ENCODE data around the gene PPP1R14B.
A peak's percentile ranks its signal among the peaks of the same experiment; 100 is the strongest.
"Not testable (repeated sequence)": the region's sequence is repeated elsewhere in the genome, so short reads cannot be mapped to it uniquely, and the experiment has no call there.

The PPP1R14B gene

GRCh38 chr11:64260147-64260708 is 13.5 kb upstream of the PPP1R14B start:
- DNase-seq, result no peak

- no peak for DNase-seq
These were observed 12.9 kb upstream of the PPP1R14B start for GRCh38 chr11:64259533-64260067.

DNA sequence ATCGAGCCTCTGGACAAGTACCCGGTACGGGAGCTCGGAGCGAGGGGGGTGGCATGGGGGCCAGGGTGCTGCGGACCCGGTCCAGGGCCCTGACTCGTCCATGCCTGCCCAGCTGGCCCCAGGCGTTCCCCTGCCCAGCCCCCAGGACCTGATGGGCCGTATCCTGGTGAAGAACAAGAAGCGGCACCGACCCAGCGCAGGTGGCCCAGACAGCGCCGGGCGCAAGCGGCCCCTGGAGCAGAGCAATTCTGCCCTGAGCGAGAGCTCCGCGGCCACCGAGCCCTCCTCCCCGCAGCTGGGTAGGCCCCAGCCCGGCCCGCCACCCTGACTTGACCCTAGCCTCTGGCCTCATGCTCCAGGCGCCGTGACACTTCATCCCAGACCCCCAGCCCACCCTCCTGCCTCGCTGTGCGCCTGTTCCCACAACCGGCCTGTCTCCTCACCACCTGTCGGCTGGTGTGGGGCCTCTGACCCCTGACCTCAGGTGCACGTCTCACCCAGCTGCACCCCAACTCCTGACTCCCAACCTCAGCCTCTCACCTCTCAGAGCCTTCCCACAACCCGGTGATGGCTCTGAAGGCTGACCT is 12.3 kb upstream of the PPP1R14B start:
- no peak for DNase-seq

DNA sequence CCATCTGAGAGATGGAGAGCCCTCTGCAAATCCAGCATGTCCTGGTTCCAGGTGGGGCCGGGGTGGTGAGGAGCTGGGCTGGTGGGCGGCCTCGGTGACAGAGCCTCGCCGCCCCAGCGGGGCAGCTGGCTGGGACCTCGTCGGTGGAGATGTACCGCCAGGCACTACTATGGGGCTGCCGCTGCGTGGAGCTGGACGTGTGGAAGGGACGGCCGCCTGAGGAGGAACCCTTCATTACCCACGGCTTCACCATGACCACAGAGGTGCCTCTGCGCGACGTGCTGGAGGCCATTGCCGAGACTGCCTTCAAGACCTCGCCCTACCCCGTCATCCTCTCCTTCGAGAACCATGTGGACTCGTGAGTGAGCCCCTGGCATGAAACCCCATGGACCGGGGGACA is 11.6 kb upstream of the PPP1R14B start:
- DNase-seq, result no peak

DNA sequence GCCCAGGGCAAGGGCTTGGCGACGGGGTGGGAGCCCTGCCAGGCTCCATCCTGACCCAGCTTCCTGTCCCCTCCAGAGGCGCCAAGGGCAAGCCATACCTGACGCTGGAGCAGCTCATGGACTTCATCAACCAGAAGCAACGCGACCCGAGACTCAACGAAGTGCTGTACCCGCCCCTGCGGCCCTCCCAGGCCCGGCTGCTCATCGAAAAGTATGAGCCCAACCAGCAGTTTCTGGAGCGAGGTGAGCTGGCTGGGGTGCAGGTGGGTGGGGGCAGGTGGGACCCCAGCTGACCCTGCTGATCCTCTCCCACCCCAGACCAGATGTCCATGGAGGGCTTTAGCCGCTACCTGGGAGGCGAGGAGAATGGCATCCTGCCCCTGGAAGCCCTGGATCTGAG is 9.6 kb upstream of the PPP1R14B start:
- DNase-seq, result no peak

DNA sequence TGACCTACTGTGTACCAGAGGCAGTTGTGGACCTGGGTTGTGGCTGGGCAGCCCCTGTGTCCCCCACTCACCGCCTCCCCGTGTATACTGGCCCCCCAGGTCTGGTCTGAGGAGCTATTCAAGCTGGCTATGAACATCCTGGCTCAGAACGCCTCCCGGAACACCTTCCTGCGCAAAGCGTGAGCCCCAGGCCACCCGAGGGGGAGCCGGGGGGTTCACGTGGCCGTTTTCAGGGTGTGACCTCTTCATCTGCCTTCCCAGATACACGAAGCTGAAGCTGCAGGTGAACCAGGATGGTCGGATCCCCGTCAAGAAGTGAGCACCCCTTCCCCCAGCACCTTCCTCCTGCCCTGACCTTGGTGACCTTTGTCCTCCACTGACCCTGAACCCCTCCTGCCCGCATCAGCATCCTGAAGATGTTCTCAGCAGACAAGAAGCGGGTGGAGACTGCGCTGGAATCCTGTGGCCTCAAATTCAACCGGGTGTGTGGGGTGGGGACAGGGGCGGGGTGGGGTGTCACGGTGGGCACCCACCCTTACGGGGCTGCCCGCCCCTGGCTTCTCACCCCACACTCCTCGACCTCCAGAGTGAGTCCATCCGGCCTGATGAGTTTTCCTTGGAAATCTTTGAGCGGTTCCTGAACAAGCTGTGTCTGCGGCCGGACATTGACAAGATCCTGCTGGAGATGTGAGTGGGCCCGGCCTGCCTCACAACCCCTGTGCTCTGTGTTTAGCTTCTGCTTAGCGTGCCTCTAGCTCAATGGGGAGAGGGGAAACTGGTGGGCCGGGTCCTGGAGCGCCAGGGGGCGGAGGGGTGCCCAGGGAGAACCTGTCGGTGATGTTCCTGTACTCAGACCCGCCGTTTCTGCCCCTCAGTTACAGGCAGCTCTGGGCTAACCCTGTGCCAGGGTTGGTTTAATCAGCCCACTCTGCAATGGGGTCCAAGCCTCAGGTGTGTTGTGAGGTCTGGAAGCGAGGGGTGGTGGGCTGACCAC is 8.7 kb upstream of the PPP1R14B start:
- DNase-seq, result no peak

DNA sequence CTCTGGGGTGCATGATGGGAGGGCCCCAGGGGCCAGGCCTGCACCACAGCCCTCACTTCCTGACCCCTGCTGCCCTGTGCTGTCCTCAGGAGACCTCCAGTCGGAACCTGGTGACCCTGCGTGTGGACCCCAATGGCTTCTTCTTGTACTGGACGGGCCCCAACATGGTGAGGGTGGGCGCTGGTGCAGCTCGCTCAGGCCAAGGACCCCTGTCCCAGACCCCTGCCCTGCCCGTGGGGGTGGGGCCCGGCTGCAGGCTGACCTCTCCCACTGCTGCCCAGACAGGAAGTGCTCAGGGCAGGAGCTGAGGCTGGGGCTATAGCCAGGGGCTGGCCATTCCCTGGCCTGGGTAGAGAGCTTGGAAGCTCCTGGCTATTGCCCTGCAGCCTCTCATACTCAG is 7.6 kb upstream of the PPP1R14B start:
- no peak for DNase-seq

DNA sequence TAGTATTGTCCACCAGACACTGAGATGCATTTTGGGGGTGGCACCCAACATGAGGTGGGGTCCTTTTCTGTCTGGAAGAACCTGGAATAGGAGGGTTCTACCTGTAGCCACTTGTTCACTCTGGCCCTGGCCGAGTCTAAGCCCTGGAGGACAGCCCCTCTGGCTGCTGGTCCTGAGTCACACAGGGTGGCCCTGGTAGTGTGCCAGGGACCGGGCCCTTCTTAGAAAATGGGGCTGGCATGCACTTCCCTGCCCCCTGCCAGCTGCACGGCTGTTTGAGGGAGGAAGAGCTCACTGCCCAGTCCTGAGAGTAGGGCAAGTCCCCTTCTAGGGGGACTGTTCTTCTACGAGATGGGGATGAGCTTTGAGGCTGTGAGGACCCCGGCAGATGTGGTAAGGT is 6.7 kb upstream of the PPP1R14B start:
- no peak for DNase-seq

GRCh38 chr11:64253043-64253442 is 6.3 kb upstream of the PPP1R14B start:
- no peak for DNase-seq

- no peak for DNase-seq
These were observed 5.5 kb upstream of the PPP1R14B start for GRCh38 chr11:64252003-64252872.

- DNase-seq, result no peak
These were observed 4.9 kb upstream of the PPP1R14B start for GRCh38 chr11:64251753-64252002.

DNA sequence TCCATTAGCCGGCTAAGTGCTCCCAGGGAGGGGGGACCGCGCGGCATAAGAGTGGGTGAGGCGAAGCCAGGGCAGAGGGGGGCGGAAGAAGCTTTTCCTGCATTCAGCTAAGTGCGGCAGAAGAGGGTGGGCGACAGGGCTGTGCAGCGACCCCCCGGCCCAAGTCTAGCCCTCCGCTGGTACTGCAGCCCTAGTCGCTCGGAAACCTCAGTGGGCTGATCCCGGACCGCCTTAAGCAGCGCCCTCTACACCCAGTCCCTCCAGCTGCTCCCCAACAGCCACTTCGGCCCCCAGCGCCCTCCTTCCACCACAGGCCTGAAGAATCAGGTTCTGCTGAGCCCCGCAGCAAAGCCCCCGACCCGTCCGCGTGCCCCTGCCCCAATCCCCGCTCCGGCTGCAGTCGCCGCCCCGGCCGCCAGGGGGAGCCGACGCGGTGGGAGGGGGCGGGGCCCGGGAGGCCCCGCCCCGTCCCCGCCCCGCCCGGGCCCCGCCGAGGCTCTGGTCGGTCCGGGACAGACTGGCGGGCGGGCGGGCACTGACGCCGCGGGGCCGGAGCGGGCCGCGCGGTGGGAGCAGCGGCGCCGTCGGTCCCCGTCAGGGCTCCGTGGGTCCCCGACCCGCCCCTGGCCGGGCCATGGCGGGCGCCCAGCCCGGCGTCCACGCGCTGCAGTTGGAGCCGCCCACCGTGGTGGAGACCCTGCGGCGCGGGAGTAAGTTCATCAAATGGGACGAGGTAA is 4.4 kb upstream of the PPP1R14B start, which contains the start of gene PLCB3:
PLCB3 (plus strand) TSS at position 515 of the 737 bp plus-strand sequence; CDS start at position 635, 120 bp downstream.
- peak; percentile 62 for DNase-seq

DNA sequence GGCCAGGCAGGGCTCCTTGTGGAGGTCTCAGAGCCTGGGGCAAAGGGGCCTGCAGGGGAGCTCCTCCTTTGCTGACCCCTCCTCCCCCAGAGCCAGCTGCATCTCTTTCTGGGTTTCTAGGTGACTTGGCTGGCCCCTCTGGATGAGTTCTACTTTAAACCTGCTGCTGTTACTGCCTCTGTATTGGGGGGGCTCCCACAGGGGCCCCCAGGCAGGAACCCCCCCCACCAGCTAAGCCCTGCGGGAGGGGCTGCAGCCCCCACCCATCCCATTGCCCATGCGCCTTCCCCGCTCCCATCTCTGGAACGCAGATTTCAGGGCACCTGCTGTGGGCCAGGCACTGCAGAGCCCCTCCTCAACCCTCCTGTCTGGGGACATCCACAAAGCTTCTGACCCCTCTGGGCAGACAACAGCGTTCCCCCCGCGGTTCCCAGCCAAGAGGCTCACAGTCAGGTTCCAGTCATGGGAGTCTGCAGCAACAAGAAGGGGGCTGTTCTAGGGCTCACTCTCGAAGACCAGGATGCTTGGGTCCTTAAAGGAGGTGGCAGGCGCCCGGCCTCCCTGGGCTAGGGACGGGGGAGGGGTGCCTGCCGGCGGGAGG is 3.8 kb upstream of the PPP1R14B start:
- no peak for DNase-seq

DNA sequence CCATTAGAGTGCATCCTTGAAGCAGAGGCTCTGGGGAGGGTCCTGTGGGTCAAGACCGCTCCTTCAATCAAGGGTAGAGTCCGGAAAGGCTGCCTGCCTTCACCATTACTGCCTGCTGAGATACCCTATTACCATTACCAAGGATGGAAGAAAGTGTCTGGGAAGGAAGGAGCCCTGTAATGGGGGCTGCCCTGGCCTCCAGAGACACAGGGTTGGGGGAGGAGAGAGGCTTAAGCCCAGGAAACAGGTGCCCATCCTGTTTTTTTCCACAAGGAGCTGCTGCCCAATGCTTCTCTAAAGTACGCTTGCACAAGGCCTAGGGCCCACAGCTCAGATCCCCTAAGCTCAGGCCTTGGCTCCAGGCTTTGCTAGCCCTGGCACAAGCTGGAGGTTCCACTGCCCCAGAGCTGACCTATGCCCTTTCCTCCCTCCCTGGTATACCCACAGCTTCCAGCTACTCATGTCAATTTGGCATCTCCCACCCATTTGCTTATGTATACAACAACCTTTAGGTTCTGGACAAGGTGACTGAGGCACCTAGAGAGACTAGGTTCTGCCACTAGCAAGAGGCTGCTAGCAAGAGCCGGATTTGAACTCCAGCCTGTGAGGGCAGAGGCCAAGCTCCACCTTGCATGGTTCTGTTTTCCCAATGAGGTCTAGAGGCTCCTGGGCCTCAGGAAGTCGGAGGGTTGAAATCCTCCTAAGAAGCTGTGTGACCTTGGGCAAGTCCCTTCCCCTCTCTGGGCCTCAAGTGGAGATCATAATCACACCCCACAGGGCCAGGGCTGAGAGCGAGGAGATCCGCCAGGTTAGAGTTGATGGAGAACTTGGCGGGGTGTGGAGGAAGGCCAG is 3.0 kb upstream of the PPP1R14B start:
- DNase-seq, result no peak

- DNase-seq, result no peak
These were observed 2.3 kb upstream of the PPP1R14B start for GRCh38 chr11:64249038-64249437.

DNA sequence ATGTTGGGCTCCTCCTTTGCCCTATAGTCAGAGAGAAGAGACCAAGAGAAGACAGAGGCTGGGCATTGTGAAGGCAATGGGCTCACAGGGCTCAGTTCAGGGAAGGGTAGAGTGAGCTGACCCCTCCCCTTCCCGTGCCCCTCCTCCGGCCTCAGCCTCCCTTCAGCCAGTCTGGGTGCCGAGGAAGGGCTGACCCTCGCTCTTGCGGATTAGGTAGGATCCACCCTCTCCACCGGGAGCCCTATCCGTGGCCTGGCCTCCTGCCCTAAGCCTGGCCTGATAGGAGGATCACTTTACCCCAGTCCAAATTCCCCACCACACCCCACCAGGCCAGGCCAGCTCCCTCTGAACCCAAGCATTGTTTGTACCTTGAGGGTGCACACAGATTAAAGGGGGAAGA is 1.8 kb upstream of the PPP1R14B start:
- no peak for DNase-seq

- DNase-seq, result no peak
These were observed 1.2 kb upstream of the PPP1R14B start for GRCh38 chr11:64247729-64248531.

- not testable (repeated sequence) for DNase-seq
These were observed 197 bp downstream of the PPP1R14B start for GRCh38 chr11:64246621-64246870.

- DNase-seq, result peak; percentile 87
These were observed 734 bp downstream of the PPP1R14B start for GRCh38 chr11:64245797-64246620.

Data from stimulated activated CD4-positive, alpha-beta T cell treated with anti-CD3 and anti-CD28 coated beads, Interleukin-4, amount 100 ng/mL, for 24 hours (primary cell).